Activated CD8-positive, alpha-beta memory T cell treated with anti-CD3 and anti-CD28 coated beads, Interleukin-2, amount 50 U/mL, for 48 hours (primary cell): ENCODE measurements around the gene KLK5.
A peak's percentile ranks its signal among the peaks of the same experiment; 100 is the strongest.

Source experiments
- DNase-seq: peaks from one replicate; pipeline ENCODE4 v3.0.0-alpha.2; 2020

KLK5 gene

GRCh38 chr19:50968716-50969412 is 16.0 kb upstream of the KLK5 start:
- DNase-seq = no peak

- no peak for DNase-seq
Measured at GRCh38 chr19:50967929-50968715, 15.3 kb upstream of the KLK5 start.

GRCh38 chr19:50964266-50964665 is 11.4 kb upstream of the KLK5 start:
- no peak for DNase-seq

GRCh38 chr19:50963381-50963780 is 10.5 kb upstream of the KLK5 start:
- DNase-seq = no peak

GRCh38 chr19:50962245-50962644 is 9.4 kb upstream of the KLK5 start:
- no peak for DNase-seq

- no peak for DNase-seq
Measured at GRCh38 chr19:50959731-50960500, 7.1 kb upstream of the KLK5 start.

- DNase-seq = no peak
Measured at GRCh38 chr19:50957587-50957986, 4.7 kb upstream of the KLK5 start.

GRCh38 chr19:50949861-50950260 is 3.0 kb downstream of the KLK5 start:
- DNase-seq = no peak

- DNase-seq = no peak
Measured at GRCh38 chr19:50947123-50947522, 5.7 kb downstream of the KLK5 start.

GRCh38 chr19:50944795-50945194 is 8.0 kb downstream of the KLK5 start:
- DNase-seq = no peak

GRCh38 chr19:50943074-50943828 is 9.6 kb downstream of the KLK5 start:
- no peak for DNase-seq

- no peak for DNase-seq
Measured at GRCh38 chr19:50939596-50939995, 13.2 kb downstream of the KLK5 start.

GRCh38 chr19:50933640-50934039 is 19.2 kb downstream of the KLK5 start:
- DNase-seq = no peak

- DNase-seq = no peak
Measured at GRCh38 chr19:50932690-50933083, 20.2 kb downstream of the KLK5 start.

- DNase-seq = no peak
Measured at GRCh38 chr19:50932018-50932689, 20.7 kb downstream of the KLK5 start.

GRCh38 chr19:50931023-50931422 is 21.8 kb downstream of the KLK5 start:
- DNase-seq = no peak

- DNase-seq = no peak
Measured at GRCh38 chr19:50928831-50929230, 24.0 kb downstream of the KLK5 start.

GRCh38 chr19:50926144-50926543 is 26.7 kb downstream of the KLK5 start:
- no peak for DNase-seq

GRCh38 chr19:50925734-50926133 is 27.1 kb downstream of the KLK5 start:
- DNase-seq = no peak

- DNase-seq = no peak
Measured at GRCh38 chr19:50924586-50924985, 28.3 kb downstream of the KLK5 start.

GRCh38 chr19:50922317-50922853 is 30.5 kb downstream of the KLK5 start:
- DNase-seq = peak; percentile 87
